ENCODE results near the gene GBP6. TPM values are rescaled to one million over a fixed set of nuclear protein-coding genes. Genes with fewer than 3 reads are reported as not detected.
"Not testable (repeated sequence)": the region's sequence is repeated elsewhere in the genome, so short reads cannot be mapped to it uniquely, and the experiment has no call there.

The GBP6 gene
- total RNA-seq, 1 donor from 2014 or later: not detected

DNA sequence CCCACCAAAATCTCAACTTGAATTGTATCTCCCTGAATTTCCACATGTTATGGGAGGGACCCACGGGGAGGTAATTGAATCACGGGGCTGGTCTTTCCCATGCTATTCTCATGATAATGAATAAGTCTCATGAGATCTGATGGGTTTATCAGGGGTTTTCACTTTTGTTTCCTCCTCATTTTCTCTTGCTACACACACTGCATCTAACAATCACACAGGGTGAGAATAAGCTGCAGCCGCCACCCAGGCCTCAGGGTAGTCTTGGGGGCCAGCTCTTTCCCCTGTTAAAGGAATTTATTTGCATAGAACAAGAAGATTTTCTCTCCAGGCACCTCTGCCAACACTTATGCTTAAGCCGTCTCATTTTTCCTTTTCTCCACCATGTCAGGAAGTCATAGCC, 26.0 kb upstream of the GBP6 start:
- intact Hi-C loops (cut with DNase I): no loop called here
- H3K27ac ChIP-seq: no peak overlapping the region
- H3K27me3 ChIP-seq: no peaks in the 10 kb centered on the region
- no peak for DNase-seq (ENCODE audit: low spot score in 2 of 2)
- TF ChIP-seq, protein P1, sequence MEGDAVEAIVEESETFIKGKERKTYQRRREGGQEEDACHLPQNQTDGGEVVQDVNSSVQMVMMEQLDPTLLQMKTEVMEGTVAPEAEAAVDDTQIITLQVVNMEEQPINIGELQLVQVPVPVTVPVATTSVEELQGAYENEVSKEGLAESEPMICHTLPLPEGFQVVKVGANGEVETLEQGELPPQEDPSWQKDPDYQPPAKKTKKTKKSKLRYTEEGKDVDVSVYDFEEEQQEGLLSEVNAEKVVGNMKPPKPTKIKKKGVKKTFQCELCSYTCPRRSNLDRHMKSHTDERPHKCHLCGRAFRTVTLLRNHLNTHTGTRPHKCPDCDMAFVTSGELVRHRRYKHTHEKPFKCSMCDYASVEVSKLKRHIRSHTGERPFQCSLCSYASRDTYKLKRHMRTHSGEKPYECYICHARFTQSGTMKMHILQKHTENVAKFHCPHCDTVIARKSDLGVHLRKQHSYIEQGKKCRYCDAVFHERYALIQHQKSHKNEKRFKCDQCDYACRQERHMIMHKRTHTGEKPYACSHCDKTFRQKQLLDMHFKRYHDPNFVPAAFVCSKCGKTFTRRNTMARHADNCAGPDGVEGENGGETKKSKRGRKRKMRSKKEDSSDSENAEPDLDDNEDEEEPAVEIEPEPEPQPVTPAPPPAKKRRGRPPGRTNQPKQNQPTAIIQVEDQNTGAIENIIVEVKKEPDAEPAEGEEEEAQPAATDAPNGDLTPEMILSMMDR (IDR thresholded peaks at IDR 0.05): no peak
- no peaks in the 10 kb centered on the region for H3K4me1 ChIP-seq
- no peaks in the 10 kb centered on the region for H3K9me3 ChIP-seq
- H3K4me3 ChIP-seq: no peak overlapping the region
- H3K36me3 ChIP-seq: no peaks in the 10 kb centered on the region

DNA sequence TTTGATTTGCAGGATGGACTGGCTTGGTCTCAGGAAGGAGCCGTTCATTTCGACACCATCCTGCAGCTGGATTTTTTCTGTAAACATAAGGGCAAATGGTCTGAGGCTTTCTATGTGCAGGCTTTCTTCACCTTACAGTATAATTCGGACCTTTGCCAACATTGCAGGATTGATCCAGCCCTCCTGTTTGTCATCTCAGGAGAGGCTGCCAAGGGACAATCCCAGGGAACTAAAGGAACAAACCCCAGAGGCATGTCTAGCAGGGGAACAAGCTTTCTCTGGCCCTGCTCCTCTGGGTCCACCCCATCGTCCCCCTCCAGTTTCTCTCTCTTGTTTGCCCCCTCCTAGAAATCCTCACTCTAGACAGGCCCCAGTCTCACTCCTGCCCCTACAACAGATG, 24.8 kb upstream of the GBP6 start:
- H3K27me3 ChIP-seq: no peaks in the 10 kb centered on the region
- H3K9me3 ChIP-seq: no peaks in the 10 kb centered on the region
- intact Hi-C loops (cut with DNase I): no loop called here
- TF ChIP-seq, protein P1 (IDR thresholded peaks at IDR 0.05): no peak
- H3K27ac ChIP-seq: no peak overlapping the region
- no peak overlapping the region for H3K4me3 ChIP-seq
- no peaks in the 10 kb centered on the region for H3K36me3 ChIP-seq
- no peak for DNase-seq (ENCODE audit: low spot score in 2 of 2)
- H3K4me1 ChIP-seq: no peaks in the 10 kb centered on the region

DNA sequence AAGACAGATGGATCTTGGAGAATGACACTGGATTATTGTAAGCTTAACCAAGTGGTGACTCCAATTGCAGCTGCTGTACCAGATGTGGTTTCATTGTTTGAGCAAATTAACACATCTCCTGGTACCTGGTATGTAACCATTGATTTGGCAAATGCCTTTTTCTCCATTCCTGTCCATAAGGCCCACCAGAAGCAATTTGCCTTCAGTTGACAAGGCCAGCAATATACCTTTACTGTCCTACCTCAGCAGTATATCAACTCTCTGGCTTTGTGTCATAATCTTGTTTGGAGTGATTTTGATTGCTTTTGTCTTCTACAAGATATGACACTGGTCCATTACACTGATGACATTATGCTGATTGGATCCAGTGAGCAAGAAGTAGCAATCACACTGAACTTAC, 18.4 kb upstream of the GBP6 start:
- intact Hi-C loops (cut with DNase I): not testable (repeated sequence)

GRCh38 chr1:89347296-89347695, 16.6 kb upstream of the GBP6 start:
- Histone ChIP-seq H3K27me3 (no peaks in the 10 kb centered on the region), H3K4me1 (no peaks in the 10 kb centered on the region), H3K27ac (no peak overlapping the region), H3K36me3 (no peaks in the 10 kb centered on the region), H3K4me3 (no peak overlapping the region), H3K9me3 (peaks cover 0 to 5% of the 10 kb centered on the region in 2 donors)
- intact Hi-C loops (cut with DNase I): no loop called here
- TF ChIP-seq, protein P1 (IDR thresholded peaks at IDR 0.05): no peak
- no peak for DNase-seq (ENCODE audit: low spot score in 2 of 2)

More for the DNA sequence above, 18.4 kb upstream of the GBP6 start:
- H3K27ac ChIP-seq; H3K4me3 ChIP-seq; H3K27me3 ChIP-seq; DNase-seq (ENCODE audit: low spot score in 2 of 2); H3K9me3 ChIP-seq; H3K36me3 ChIP-seq; H3K4me1 ChIP-seq: not testable (repeated sequence)

DNA sequence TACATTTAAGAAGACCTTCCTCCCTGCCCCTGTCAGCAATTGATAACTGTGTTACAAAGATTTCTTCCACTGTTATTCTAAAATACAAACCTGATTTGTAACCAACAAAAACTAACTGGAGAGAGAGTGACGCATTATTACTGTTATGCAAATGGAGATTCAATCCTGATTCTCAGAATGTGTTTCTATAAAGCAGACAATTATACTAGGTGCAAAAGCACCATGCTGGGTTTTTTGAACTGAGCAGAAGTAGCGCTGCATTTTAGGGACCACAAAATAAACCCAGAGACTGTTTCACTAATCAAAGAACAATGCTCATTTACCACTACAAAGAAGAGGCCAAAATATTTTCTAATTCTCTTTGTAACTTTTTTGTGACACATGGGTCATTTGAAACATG, 13.6 kb upstream of the GBP6 start:
- Histone ChIP-seq H3K27me3 (no peaks in the 10 kb centered on the region), H3K4me1 (no peaks in the 10 kb centered on the region), H3K9me3 (no peaks in the 10 kb centered on the region), H3K27ac (no peak overlapping the region), H3K36me3 (no peaks in the 10 kb centered on the region), H3K4me3 (no peak overlapping the region)
- intact Hi-C loops (cut with DNase I): no loop called here
- TF ChIP-seq, protein P1 (IDR thresholded peaks at IDR 0.05): no peak
- no peak for DNase-seq (ENCODE audit: low spot score in 2 of 2)

- no peaks in the 10 kb centered on the region for H3K9me3 ChIP-seq
- no peak overlapping the region for H3K4me3 ChIP-seq
- H3K27me3 ChIP-seq: no peaks in the 10 kb centered on the region
- no peaks in the 10 kb centered on the region for H3K36me3 ChIP-seq
- DNase-seq (ENCODE audit: low spot score in 2 of 2): no peak
- H3K27ac ChIP-seq: no peak overlapping the region
- intact Hi-C loops (cut with DNase I): no loop called here
- TF ChIP-seq, protein P1 (IDR thresholded peaks at IDR 0.05): no peak
- no peaks in the 10 kb centered on the region for H3K4me1 ChIP-seq
Observed at GRCh38 chr1:89351597-89352311, 12.1 kb upstream of the GBP6 start.

All from ascending aorta (tissue), 2 donors.